ENCODE data around the gene LGR6.

DNA sequence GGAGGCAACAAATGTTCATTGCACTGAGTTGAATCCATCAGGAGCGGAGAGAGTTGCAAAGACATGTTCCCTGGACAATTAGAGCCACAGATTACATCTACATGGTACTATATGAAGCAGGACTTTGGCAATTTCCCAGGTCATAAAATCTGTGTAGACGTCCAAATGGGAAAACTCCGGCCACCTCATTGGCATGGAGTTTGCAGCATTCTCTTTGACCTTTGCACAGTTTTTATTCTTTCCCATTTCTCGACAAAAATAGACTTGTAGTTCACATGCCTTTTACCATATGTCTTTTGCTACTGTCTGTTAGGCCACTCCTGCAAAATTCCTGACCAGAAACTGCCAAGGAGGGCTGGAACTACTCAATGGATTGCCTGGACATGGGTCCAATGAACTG lies 100.0 kb downstream of the LGR6 start:
- TF ChIP-seq, protein P1, sequence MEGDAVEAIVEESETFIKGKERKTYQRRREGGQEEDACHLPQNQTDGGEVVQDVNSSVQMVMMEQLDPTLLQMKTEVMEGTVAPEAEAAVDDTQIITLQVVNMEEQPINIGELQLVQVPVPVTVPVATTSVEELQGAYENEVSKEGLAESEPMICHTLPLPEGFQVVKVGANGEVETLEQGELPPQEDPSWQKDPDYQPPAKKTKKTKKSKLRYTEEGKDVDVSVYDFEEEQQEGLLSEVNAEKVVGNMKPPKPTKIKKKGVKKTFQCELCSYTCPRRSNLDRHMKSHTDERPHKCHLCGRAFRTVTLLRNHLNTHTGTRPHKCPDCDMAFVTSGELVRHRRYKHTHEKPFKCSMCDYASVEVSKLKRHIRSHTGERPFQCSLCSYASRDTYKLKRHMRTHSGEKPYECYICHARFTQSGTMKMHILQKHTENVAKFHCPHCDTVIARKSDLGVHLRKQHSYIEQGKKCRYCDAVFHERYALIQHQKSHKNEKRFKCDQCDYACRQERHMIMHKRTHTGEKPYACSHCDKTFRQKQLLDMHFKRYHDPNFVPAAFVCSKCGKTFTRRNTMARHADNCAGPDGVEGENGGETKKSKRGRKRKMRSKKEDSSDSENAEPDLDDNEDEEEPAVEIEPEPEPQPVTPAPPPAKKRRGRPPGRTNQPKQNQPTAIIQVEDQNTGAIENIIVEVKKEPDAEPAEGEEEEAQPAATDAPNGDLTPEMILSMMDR (IDR thresholded peaks at IDR 0.05) = no peak
- no peak for TF ChIP-seq POLR2A (IDR thresholded peaks at IDR 0.05)

All from right lobe of liver (tissue), 4 donors.